Fibroblast of pulmonary artery (primary cell): ENCODE results near the gene PALLD.
A peak's percentile ranks its signal among the peaks of the same experiment; 100 is the strongest.

Source experiments
- DNase-seq: peaks from one replicate; pipeline ENCODE4 v3.0.0-alpha.2; 2010; ENCODE audit warnings: low read depth
- H3K4me3 ChIP-seq: replicated peaks from 2 replicates; pipeline ENCODE4 v1.5.1; 2011; ENCODE audit warnings: low read depth, mild to moderate bottlenecking, control low read depth, low read length, moderate library complexity
- CTCF ChIP-seq: IDR thresholded peaks from 2 replicates; pipeline ENCODE4 v1.5.1; 2011; ENCODE audit warnings: mild to moderate bottlenecking, control low read depth, low read length, inconsistent platforms; ENCODE audit errors: missing control alignments

PALLD gene

GRCh38 chr4:168882650-168883233 lies 385.9 kb downstream of the PALLD start:
- no peak overlapping the region for H3K4me3 ChIP-seq
- TF ChIP-seq CTCF = no peak
- peak; percentile 74 for DNase-seq

DNA sequence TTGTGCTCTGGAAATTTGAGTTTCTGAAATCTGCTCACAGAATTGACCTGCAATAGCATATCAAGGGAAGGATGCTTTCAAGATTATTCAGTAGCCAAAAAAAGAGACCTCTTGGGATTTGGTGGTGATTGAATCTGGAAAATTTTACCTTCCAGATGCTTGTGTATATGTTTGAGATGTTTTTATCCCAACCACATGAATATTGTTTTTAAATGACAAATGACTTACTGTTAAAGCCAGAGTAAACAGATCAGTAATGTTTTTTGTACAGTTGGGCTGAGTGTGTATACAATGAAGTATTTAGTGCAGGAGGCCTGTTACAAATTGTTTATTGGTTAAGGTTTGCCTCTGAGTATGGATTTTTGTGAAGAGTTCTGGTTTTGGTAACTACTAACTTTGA lies 386.7 kb downstream of the PALLD start:
- no peak for DNase-seq
- H3K4me3 ChIP-seq = no peak overlapping the region
- no peak for TF ChIP-seq CTCF

DNA sequence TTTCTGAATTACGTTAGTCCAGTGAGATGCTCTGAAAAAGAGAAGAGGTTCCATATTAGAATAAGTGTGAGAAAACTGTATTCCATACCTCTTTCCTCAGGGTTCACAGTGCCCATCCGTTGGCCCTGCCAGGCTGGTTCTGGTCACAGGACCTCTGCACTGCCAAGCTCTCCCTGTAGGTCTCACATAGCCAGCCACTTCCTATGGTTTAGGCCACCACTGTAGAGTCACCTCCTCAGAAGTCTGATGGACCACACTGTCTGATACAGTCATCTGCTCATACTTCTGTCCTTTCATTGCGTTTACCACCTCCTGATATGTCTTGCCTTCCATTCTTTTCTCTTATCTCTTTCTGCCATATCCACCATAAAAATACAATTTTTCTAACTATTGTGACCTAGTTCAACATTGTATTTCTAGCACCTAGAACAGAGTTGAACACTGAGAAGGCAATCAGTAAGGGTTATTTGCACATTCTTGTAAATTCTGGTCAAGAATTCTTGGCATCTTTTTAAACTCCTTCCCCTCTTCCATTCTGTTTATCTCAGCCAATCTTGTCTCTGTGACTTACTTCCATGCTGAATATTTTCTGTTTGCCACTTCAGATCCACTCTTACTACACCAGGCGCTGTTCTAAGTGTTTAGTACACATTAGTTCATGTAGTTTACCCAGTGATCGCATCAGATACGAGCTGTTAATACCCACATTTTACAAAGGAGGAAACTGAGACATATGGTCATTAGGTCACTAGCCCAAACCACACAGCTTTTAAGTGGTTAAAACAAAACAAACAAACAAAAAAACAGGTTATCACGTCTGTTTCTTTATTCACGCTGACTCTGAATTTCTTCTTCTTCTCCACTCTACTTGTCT lies 387.6 kb downstream of the PALLD start:
- DNase-seq = no peak
- no peak for TF ChIP-seq CTCF
- no peak overlapping the region for H3K4me3 ChIP-seq

DNA sequence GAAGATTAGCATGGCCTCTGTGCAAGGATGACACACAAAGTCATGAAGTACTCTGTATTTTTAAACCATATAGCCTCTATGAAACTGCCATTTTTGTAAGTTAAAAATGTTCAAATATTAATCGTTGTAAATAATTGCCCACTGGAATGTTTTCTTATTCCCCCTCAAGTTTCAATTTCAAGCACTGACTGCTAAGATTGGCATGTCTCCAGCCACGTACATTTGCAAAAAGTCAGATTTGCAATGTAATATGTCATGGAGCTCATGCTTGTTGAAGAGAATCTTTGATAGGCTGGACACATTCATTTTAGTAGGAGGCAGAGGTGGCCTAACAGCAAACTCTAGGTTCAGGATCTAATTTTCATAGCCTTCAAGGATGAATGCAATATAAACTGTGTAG lies 388.5 kb downstream of the PALLD start:
- no peak for TF ChIP-seq CTCF
- DNase-seq = no peak

DNA sequence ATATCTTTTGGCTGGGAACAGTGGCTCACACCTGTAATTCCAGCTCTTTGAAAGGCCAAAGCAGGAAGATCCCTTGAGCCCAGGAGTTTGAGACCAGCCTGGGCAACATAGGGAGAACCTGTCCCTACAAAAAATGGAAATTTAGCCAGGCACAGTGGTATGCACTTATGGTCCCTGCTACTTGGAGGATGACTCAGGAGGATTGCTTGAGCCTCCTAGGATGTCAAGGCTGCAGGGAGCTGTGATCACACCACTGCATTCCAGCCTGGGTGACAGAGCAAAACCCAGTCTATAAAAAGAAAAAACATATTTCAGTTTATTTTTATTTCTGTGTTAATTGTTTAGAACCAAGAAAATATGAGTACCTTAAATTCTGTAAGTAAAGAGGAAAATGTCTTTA lies 389.5 kb downstream of the PALLD start:
- DNase-seq = peak; percentile 38
- no peak overlapping the region for H3K4me3 ChIP-seq
- no peak for TF ChIP-seq CTCF

More for the DNA sequence above, 388.5 kb downstream of the PALLD start:
- no peak overlapping the region for H3K4me3 ChIP-seq

DNA sequence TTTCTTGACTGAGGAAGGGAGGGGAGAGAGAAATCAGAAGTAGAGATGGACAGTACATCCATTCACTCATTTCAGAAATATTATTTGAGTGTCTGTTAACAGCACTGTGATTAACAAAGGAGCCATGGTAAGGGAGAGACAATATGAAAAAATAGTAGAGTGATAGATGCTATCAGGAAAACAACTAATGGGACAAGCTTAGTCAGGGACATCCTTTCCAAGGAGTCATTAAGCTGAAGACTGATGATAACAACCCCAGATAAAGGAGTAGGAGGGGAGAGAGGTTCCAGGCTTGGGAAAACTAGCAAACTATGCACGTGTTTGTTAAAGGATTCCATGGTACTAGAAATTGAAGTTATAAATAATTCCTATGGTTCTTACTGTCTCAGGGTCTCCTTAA lies 391.0 kb downstream of the PALLD start:
- H3K4me3 ChIP-seq = no peak overlapping the region
- DNase-seq = no peak
- TF ChIP-seq CTCF = no peak
